Lung (tissue), 12 donors: ENCODE data around the gene SLC25A26. TPM values are rescaled to one million over a fixed set of nuclear protein-coding genes. Genes with fewer than 3 reads are reported as not detected.

Source experiments
- ATAC-seq: fragments of 200-7000 bp; cut with Tn5 transposase; one replicate; pipeline ENCODE4 v1.9.1; 2020; ENCODE audit warnings: moderate number of reproducible peaks; ENCODE audit not compliant: insufficient read depth, low FRiP score
- DNase-seq, 3 donors: peaks; one replicate each; pipeline ENCODE4 v3.0.0-alpha.2; 2013 to 2017
- H3K27ac ChIP-seq, 2 donors: one replicate each; pipeline ENCODE4 v1.5.1; 2013; ENCODE audit warnings: mild to moderate bottlenecking in 2 of 2, moderate library complexity in 2 of 2, control low read depth in 1 of 2, inconsistent platforms in 1 of 2, low read depth in 1 of 2, low read length in 1 of 2
- H3K27me3 ChIP-seq, 3 donors: one replicate each; pipeline ENCODE4 v1.5.1; 2013; ENCODE audit warnings: low read length in 2 of 3; ENCODE audit not compliant: control insufficient read depth in 3 of 3, insufficient read depth in 3 of 3
- H3K36me3 ChIP-seq, 4 donors: one replicate each; pipeline ENCODE4 v1.5.1; 2013; ENCODE audit warnings: low read length in 4 of 4, mild to moderate bottlenecking in 1 of 4, moderate library complexity in 1 of 4; ENCODE audit not compliant: control insufficient read depth in 4 of 4, insufficient read depth in 4 of 4
- H3K4me1 ChIP-seq, 5 donors: one replicate each; pipeline ENCODE4 v1.5.1; 2013; ENCODE audit warnings: low read length in 5 of 5, mild to moderate bottlenecking in 2 of 5, moderate library complexity in 1 of 5; ENCODE audit not compliant: control insufficient read depth in 5 of 5, insufficient read depth in 5 of 5
- H3K4me3 ChIP-seq: one replicate; pipeline ENCODE4 v1.5.1; 2013; ENCODE audit warnings: mild to moderate bottlenecking, control low read depth, moderate library complexity
- H3K9ac ChIP-seq, 2 donors: one replicate each; pipeline ENCODE4 v1.5.1; 2013; ENCODE audit warnings: low read length in 2 of 2, control low read depth in 1 of 2; ENCODE audit not compliant: insufficient read depth in 1 of 2
- H3K9me3 ChIP-seq, 4 donors: one replicate each; pipeline ENCODE4 v1.5.1; 2013; ENCODE audit warnings: low read length in 3 of 4, mild to moderate bottlenecking in 1 of 4, moderate library complexity in 1 of 4; ENCODE audit not compliant: control insufficient read depth in 4 of 4, insufficient read depth in 3 of 4
- CTCF ChIP-seq: IDR thresholded peaks from 2 replicates; pipeline ENCODE4 v1.5.1; 2012; ENCODE audit warnings: mild to moderate bottlenecking; ENCODE audit errors: control extremely low read depth, extremely low read depth
- WGBS, 2 donors: extraction: QIAGEN DNeasy Blood & Tissue Kit; methylation state at CpG; one replicate each; pipeline ENCODE4 v1.1.7; 2013; 5-methylcytosine and 5-hydroxymethylcytosine counted together
- polyA plus RNA-seq, 2 donors: library from polyadenylated mRNA; stranded (reverse); fragments of 200-250 nt; gene quantifications; one replicate each; pipeline ENCODE4 v1.2.1, GENCODE V29; 2013
- total RNA-seq, 2 donors: library from RNA; depleted of rRNA in 1 of 2; stranded (reverse); fragments of >200 nt in 1 of 2; gene quantifications; one replicate each; pipeline ENCODE4 v1.2.1, GENCODE V29; 2014 to 2021
- donor health status: control.
- donor health status: control.
- donor health status: Bipolar disorder and iron deficiency.
- donor health status: healthy.
- donor health status: DM: yes; HTN: yes; CAD: no.

Gene SLC25A26
- total and polyA plus RNA-seq, 4 donors: 10.4 to 18.0 (median 14.9) TPM

GRCh38 chr3:66186545-66186944, 34.3 kb upstream of the SLC25A26 start:
- no peak for ATAC-seq

DNA sequence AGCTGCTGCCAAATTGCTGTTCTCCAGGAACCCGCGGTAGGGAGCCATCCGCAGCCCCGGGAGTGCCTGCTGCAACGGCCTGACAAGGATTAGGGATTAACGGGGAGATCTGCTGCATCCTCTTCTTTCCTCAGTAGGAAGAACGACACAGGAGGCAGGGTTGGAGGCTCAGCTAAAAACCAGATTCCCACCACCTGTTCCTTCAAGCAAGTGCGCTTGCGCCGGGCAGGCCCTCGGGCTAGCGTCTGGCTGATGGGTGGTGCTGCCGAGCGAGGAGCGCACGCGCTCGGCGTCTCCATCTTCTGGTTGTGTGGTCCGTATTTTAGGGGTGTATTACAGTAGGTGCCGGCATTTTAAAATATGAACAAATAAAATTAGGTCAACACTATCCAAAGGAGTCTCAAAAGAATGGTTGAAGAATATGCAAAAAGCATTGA, 25.4 kb upstream of the SLC25A26 start:
- Histone ChIP-seq H3K4me3 (no peak overlapping the region), H3K27me3 (peaks cover 0 to 5% (median 3%) of the 10 kb centered on the region in 3 donors), H3K9ac (no peak overlapping the region), H3K36me3 (no peaks in the 10 kb centered on the region), H3K9me3 (no peaks in the 10 kb centered on the region), H3K4me1 (peaks cover 0 to 4% (median 0%) of the 10 kb centered on the region in 5 donors), H3K27ac (no peak overlapping the region)
- TF ChIP-seq CTCF: no peak
- ATAC-seq (no peak), DNase-seq (peak; percentile 43 to 66 (median 44))
- WGBS, 2 donors: 11 to 16% methylated on average over 21 of the region's 21 CpGs

More at GRCh38 chr3:66186545-66186944, 34.3 kb upstream of the SLC25A26 start:
- no peak overlapping the region for H3K27ac ChIP-seq
- no peak overlapping the region for H3K9ac ChIP-seq
- no peak for DNase-seq
- no peaks in the 10 kb centered on the region for H3K36me3 ChIP-seq
- H3K27me3 ChIP-seq: no peaks in the 10 kb centered on the region
- peaks cover 0 to 7% (median 0%) of the 10 kb centered on the region in 5 donors for H3K4me1 ChIP-seq
- H3K9me3 ChIP-seq: no peaks in the 10 kb centered on the region
- no peak for TF ChIP-seq CTCF
- no peak overlapping the region for H3K4me3 ChIP-seq

- Histone ChIP-seq H3K36me3 (no peaks in the 10 kb centered on the region), H3K9me3 (no peaks in the 10 kb centered on the region), H3K27me3 (peaks cover 0 to 5% (median 3%) of the 10 kb centered on the region in 3 donors), H3K4me3 (no peak overlapping the region), H3K9ac (no peak overlapping the region), H3K27ac (no peak overlapping the region), H3K4me1 (peaks cover 0 to 4% (median 0%) of the 10 kb centered on the region in 5 donors)
- no peak for TF ChIP-seq CTCF
- DNase-seq: no peak
- no peak for ATAC-seq
Observed at GRCh38 chr3:66196633-66197032, 24.2 kb upstream of the SLC25A26 start.

DNA sequence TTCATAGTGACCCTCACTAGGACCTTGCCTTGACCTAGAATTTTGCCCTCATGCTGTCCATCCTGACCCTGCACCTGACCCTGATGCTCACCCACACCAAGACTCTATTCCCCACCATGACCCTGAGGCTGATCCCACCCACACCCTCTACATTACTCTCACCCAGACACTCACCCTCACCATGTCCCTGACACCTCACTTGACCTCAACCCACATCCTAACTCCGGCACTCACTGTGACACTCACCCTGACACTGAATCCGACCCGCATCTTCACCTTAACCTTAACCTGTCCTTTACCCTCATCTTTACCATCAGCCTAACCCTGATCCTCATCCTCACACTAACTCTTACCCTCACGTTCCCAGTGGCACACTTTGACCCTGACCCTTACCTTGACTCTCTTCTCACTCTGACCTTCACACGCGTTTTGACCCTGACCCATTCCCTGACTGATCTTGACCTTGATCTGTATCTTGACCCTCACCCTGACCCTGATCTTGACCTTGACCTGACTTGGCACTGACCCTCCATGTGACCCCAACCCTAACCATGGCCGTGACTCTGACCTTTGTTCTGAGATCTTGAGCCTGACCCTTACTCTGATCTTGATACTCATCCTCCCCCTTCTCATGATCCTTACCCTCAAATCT, 22.2 kb upstream of the SLC25A26 start:
- DNase-seq (no peak), ATAC-seq (no peak)
- no peak for TF ChIP-seq CTCF
- peaks cover 0 to 8% (median 0%) of the 10 kb centered on the region in 5 donors for H3K4me1 ChIP-seq
- WGBS, 2 donors: 90 to 92% methylated on average over 7 of the region's 7 CpGs
- H3K27ac ChIP-seq: no peak overlapping the region
- H3K27me3 ChIP-seq: peaks cover 0 to 5% (median 3%) of the 10 kb centered on the region in 3 donors
- no peak overlapping the region for H3K4me3 ChIP-seq
- no peak overlapping the region for H3K9ac ChIP-seq
- H3K36me3 ChIP-seq: no peaks in the 10 kb centered on the region
- H3K9me3 ChIP-seq: no peaks in the 10 kb centered on the region
